WTC11 (cell line): Measurements from ENCODE around the gene POC1A.

ENCODE experiments used
- ATF1 ChIP-seq: sonication (generic); formaldehyde crosslinking; IDR thresholded peaks from 2 replicates; pipeline ENCODE4 v1.8.1; 2023; ENCODE audit warnings: mild to moderate bottlenecking, moderate library complexity, missing genetic modification reagents
- CBFB ChIP-seq: sonication (generic); formaldehyde crosslinking; IDR thresholded peaks from 2 replicates; pipeline ENCODE4 v1.8.1; 2022; ENCODE audit warnings: mild to moderate bottlenecking, low read depth, missing genetic modification reagents
- CTCF ChIP-seq: fragments of 200-600 bp; IDR thresholded peaks from 2 replicates; pipeline ENCODE4 v1.8.0; 2022; ENCODE audit warnings: antibody characterized with exemption
- ELF4 ChIP-seq: sonication (generic); formaldehyde crosslinking; IDR thresholded peaks from 2 replicates; pipeline ENCODE4 v1.8.1; 2022; ENCODE audit warnings: low read depth, mild to moderate bottlenecking, moderate library complexity, missing genetic modification reagents
- ETV6 ChIP-seq: sonication (generic); formaldehyde crosslinking; IDR thresholded peaks from 2 replicates; pipeline ENCODE4 v1.8.1; 2022; ENCODE audit warnings: mild to moderate bottlenecking, missing genetic modification reagents
- FOXK1 ChIP-seq: sonication (generic); formaldehyde crosslinking; IDR thresholded peaks from 2 replicates; pipeline ENCODE4 v1.8.0; 2022; ENCODE audit warnings: mild to moderate bottlenecking, moderate library complexity, missing genetic modification reagents
- NFYB ChIP-seq: sonication (generic); formaldehyde crosslinking; conservative IDR thresholded peaks from 2 replicates; pipeline ENCODE4 v1.8.0; 2022; ENCODE audit warnings: low read depth, missing genetic modification reagents
- NR3C1 ChIP-seq: sonication (generic); formaldehyde crosslinking; conservative IDR thresholded peaks from 2 replicates; pipeline ENCODE4 v1.8.1; 2023; ENCODE audit warnings: low read depth, mild to moderate bottlenecking, missing genetic modification reagents
- OVOL2 ChIP-seq: fragments of 250-450 bp; sonication (Bioruptor Pico); IDR thresholded peaks from 2 replicates; pipeline ENCODE4 v1.9.0; 2021; ENCODE audit warnings: mild to moderate bottlenecking, borderline replicate concordance
- SMAD3 ChIP-seq: sonication (generic); formaldehyde crosslinking; IDR thresholded peaks from 2 replicates; pipeline ENCODE4 v1.8.0; 2022; ENCODE audit warnings: missing genetic modification reagents, mild to moderate bottlenecking, borderline replicate concordance
- ZNF396 ChIP-seq: fragments of 250-450 bp; sonication (Bioruptor Pico); IDR thresholded peaks from 2 replicates; pipeline ENCODE4 v1.8.0; 2021; ENCODE audit warnings: mild to moderate bottlenecking, moderate library complexity, borderline replicate concordance
- TF ChIP-seq, protein P1 (sequence below): sonication (generic); formaldehyde crosslinking; IDR thresholded peaks from 2 replicates; pipeline ENCODE4 v1.8.0; 2022; ENCODE audit warnings: mild to moderate bottlenecking, missing genetic modification reagents
- TF ChIP-seq, protein P2 (sequence below): sonication (generic); formaldehyde crosslinking; IDR thresholded peaks from 2 replicates; pipeline ENCODE4 v1.8.1; 2022; ENCODE audit warnings: low read depth, missing genetic modification reagents, borderline replicate concordance
- TF ChIP-seq, protein P3 (sequence below): sonication (generic); formaldehyde crosslinking; IDR thresholded peaks from 2 replicates; pipeline ENCODE4 v1.8.1; 2022; ENCODE audit warnings: mild to moderate bottlenecking, missing genetic modification reagents, moderate library complexity, borderline replicate concordance

DNA sequence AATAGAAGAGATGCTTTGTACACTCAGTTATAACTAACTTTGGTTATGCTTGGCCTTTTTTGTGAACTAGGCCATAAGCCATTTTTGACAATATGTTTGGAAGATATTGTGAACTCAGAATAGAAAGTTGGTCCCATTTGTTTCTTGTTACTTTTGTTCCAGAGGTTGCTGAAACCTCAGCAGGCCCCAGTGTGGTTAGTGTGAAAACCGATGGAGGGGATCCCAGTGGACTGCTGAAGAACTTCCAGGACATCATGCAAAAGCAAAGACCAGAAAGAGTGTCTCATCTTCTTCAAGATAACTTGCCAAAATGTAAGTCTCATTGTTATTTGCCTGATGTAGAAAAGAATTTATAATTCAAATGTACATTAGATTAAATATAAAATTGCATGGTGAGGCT, 49.5 kb upstream of the POC1A start:
- TF ChIP-seq, protein P1, sequence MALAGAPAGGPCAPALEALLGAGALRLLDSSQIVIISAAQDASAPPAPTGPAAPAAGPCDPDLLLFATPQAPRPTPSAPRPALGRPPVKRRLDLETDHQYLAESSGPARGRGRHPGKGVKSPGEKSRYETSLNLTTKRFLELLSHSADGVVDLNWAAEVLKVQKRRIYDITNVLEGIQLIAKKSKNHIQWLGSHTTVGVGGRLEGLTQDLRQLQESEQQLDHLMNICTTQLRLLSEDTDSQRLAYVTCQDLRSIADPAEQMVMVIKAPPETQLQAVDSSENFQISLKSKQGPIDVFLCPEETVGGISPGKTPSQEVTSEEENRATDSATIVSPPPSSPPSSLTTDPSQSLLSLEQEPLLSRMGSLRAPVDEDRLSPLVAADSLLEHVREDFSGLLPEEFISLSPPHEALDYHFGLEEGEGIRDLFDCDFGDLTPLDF (CRISPR knock-in tag) = no peak
- TF ChIP-seq NFYB (CRISPR knock-in tag) (no peak), OVOL2 (CRISPR knock-in tag) (no peak), ATF1 (CRISPR knock-in tag) (no peak), CTCF (no peak), ZNF396 (no peak), NR3C1 (CRISPR knock-in tag) (no peak), CBFB (CRISPR knock-in tag) (no peak), ETV6 (no peak), SMAD3 (no peak), ELF4 (CRISPR knock-in tag) (no peak), FOXK1 (CRISPR knock-in tag) (no peak)
- TF ChIP-seq, protein P2, sequence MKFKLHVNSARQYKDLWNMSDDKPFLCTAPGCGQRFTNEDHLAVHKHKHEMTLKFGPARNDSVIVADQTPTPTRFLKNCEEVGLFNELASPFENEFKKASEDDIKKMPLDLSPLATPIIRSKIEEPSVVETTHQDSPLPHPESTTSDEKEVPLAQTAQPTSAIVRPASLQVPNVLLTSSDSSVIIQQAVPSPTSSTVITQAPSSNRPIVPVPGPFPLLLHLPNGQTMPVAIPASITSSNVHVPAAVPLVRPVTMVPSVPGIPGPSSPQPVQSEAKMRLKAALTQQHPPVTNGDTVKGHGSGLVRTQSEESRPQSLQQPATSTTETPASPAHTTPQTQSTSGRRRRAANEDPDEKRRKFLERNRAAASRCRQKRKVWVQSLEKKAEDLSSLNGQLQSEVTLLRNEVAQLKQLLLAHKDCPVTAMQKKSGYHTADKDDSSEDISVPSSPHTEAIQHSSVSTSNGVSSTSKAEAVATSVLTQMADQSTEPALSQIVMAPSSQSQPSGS = no peak
- TF ChIP-seq, protein P3, sequence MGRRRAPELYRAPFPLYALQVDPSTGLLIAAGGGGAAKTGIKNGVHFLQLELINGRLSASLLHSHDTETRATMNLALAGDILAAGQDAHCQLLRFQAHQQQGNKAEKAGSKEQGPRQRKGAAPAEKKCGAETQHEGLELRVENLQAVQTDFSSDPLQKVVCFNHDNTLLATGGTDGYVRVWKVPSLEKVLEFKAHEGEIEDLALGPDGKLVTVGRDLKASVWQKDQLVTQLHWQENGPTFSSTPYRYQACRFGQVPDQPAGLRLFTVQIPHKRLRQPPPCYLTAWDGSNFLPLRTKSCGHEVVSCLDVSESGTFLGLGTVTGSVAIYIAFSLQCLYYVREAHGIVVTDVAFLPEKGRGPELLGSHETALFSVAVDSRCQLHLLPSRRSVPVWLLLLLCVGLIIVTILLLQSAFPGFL = no peak
